HUES48 (cell line): Measurements from ENCODE around the gene COL16A1.

Source experiments
- H3K27ac ChIP-seq: one replicate; pipeline ENCODE4 v1.7.0; 2013; ENCODE audit warnings: low read depth, low read length, inconsistent platforms
- H3K27me3 ChIP-seq: 2 replicates; pipeline ENCODE4 v1.6.1; 2013; ENCODE audit warnings: mild to moderate bottlenecking, low read length; ENCODE audit not compliant: control insufficient read depth, insufficient read depth
- H3K36me3 ChIP-seq: 2 replicates; pipeline ENCODE4 v1.6.1; 2013; ENCODE audit warnings: low read length; ENCODE audit not compliant: control insufficient read depth, insufficient read depth
- H3K4me1 ChIP-seq: 2 replicates; pipeline ENCODE4 v1.6.1; 2013; ENCODE audit warnings: mild to moderate bottlenecking, low read length; ENCODE audit not compliant: control insufficient read depth, insufficient read depth
- H3K4me3 ChIP-seq: 2 replicates; pipeline ENCODE4 v1.5.1; 2013; ENCODE audit warnings: mild to moderate bottlenecking, low read depth, low read length
- H3K9ac ChIP-seq: 2 replicates; pipeline ENCODE4 v1.6.1; 2013; ENCODE audit warnings: mild to moderate bottlenecking, low read depth, low read length, moderate library complexity
- H3K9me3 ChIP-seq: 2 replicates; pipeline ENCODE4 v1.6.1; 2013; ENCODE audit warnings: low read length; ENCODE audit not compliant: control insufficient read depth, insufficient read depth

COL16A1 gene

GRCh38 chr1:31655104-31655503 is 48.7 kb downstream of the COL16A1 start:
- no peak overlapping the region for H3K27ac ChIP-seq
- H3K36me3 ChIP-seq: no peaks in the 10 kb centered on the region
- no peak overlapping the region for H3K4me3 ChIP-seq
- H3K4me1 ChIP-seq: no peaks in the 10 kb centered on the region
- no peak overlapping the region for H3K9ac ChIP-seq
- H3K27me3 ChIP-seq: no peaks in the 10 kb centered on the region
- no peaks in the 10 kb centered on the region for H3K9me3 ChIP-seq

- Histone ChIP-seq H3K9ac (no peak overlapping the region), H3K27me3 (no peaks in the 10 kb centered on the region)
Measured at GRCh38 chr1:31654474-31654776, 49.4 kb downstream of the COL16A1 start.

GRCh38 chr1:31653717-31654473 is 49.9 kb downstream of the COL16A1 start:
- Histone ChIP-seq H3K9me3 (no peaks in the 10 kb centered on the region), H3K4me1 (no peaks in the 10 kb centered on the region), H3K4me3 (no peak overlapping the region), H3K36me3 (no peaks in the 10 kb centered on the region), H3K9ac (no peak overlapping the region), H3K27me3 (no peaks in the 10 kb centered on the region), H3K27ac (no peak overlapping the region)

More at GRCh38 chr1:31654474-31654776, 49.4 kb downstream of the COL16A1 start:
- Histone ChIP-seq H3K9me3 (no peaks in the 10 kb centered on the region), H3K36me3 (no peaks in the 10 kb centered on the region), H3K27ac (no peak overlapping the region), H3K4me1 (no peaks in the 10 kb centered on the region), H3K4me3 (no peak overlapping the region)

GRCh38 chr1:31652891-31653499 is 50.8 kb downstream of the COL16A1 start:
- Histone ChIP-seq H3K27me3 (no peaks in the 10 kb centered on the region), H3K4me3 (no peak overlapping the region), H3K9ac (no peak overlapping the region), H3K9me3 (no peaks in the 10 kb centered on the region), H3K27ac (no peak overlapping the region), H3K36me3 (no peaks in the 10 kb centered on the region), H3K4me1 (no peaks in the 10 kb centered on the region)

GRCh38 chr1:31651766-31652165 is 52.1 kb downstream of the COL16A1 start:
- H3K27me3 ChIP-seq: no peaks in the 10 kb centered on the region
- H3K9ac ChIP-seq: no peak overlapping the region
- no peaks in the 10 kb centered on the region for H3K4me1 ChIP-seq
- no peak overlapping the region for H3K27ac ChIP-seq
- no peaks in the 10 kb centered on the region for H3K9me3 ChIP-seq
- H3K36me3 ChIP-seq: no peaks in the 10 kb centered on the region
- H3K4me3 ChIP-seq: no peak overlapping the region

- Histone ChIP-seq H3K4me3 (no peak overlapping the region), H3K27me3 (no peaks in the 10 kb centered on the region), H3K4me1 (no peaks in the 10 kb centered on the region), H3K36me3 (no peaks in the 10 kb centered on the region), H3K27ac (no peak overlapping the region), H3K9ac (no peak overlapping the region), H3K9me3 (no peaks in the 10 kb centered on the region)
Measured at GRCh38 chr1:31651089-31651420, 52.8 kb downstream of the COL16A1 start.

GRCh38 chr1:31650161-31651088 is 53.4 kb downstream of the COL16A1 start:
- Histone ChIP-seq H3K4me1 (no peaks in the 10 kb centered on the region), H3K9ac (no peak overlapping the region), H3K27ac (no peak overlapping the region), H3K4me3 (no peak overlapping the region), H3K36me3 (no peaks in the 10 kb centered on the region), H3K27me3 (no peaks in the 10 kb centered on the region), H3K9me3 (no peaks in the 10 kb centered on the region)

GRCh38 chr1:31648641-31649357 is 55.0 kb downstream of the COL16A1 start:
- Histone ChIP-seq H3K9me3 (no peaks in the 10 kb centered on the region), H3K27ac (no peak overlapping the region), H3K36me3 (no peaks in the 10 kb centered on the region), H3K27me3 (no peaks in the 10 kb centered on the region), H3K9ac (no peak overlapping the region), H3K4me3 (no peak overlapping the region), H3K4me1 (0 out of 2 replicates have a peak, but pooled peaks cover under 1% of the 10 kb centered on the region)

- Histone ChIP-seq H3K9ac (no peak overlapping the region), H3K27me3 (no peaks in the 10 kb centered on the region), H3K4me3 (no peak overlapping the region), H3K27ac (no peak overlapping the region), H3K4me1 (peaks cover 6% of the 10 kb centered on the region; the same call in 1 of the 2 replicates), H3K36me3 (no peaks in the 10 kb centered on the region), H3K9me3 (no peaks in the 10 kb centered on the region)
Measured at GRCh38 chr1:31648190-31648589, 55.6 kb downstream of the COL16A1 start.

- Histone ChIP-seq H3K4me3 (no peak overlapping the region), H3K4me1 (peaks cover 13% of the 10 kb centered on the region; the same call in 1 of the 2 replicates), H3K9me3 (no peaks in the 10 kb centered on the region), H3K36me3 (no peaks in the 10 kb centered on the region), H3K9ac (no peak overlapping the region), H3K27ac (no peak overlapping the region), H3K27me3 (no peaks in the 10 kb centered on the region)
Measured at GRCh38 chr1:31647106-31647505, 56.7 kb downstream of the COL16A1 start.
